H1 (cell line): Measurements from ENCODE around the gene INSM1. TPM values are rescaled to one million over a fixed set of nuclear protein-coding genes. Genes with fewer than 3 reads are reported as not detected.

Experiments
- CTCF ChIA-PET: fragments of 300-600 bp; sonication (Branson Sonifier 250); formaldehyde crosslinking; loops from one replicate; lab custom pipeline; 2021; ENCODE audit not compliant: partially characterized antibody; lab: Charles Lee
- POLR2A ChIA-PET: fragments of 300-600 bp; sonication (Branson Sonifier 250); formaldehyde crosslinking; loops from one replicate; lab custom pipeline; 2021; ENCODE audit warnings: inconsistent platforms; ENCODE audit not compliant: partially characterized antibody; lab: Charles Lee
- DNase-seq, 2 experiments: peaks; one replicate each; pipeline versions ENCODE4 v3.0.0 to v3.0.0-alpha.2; 2010 to 2022; ENCODE audit warnings: low spot score in 2 of 2, low read depth in 1 of 2, mixed read lengths in 1 of 2
- FAIRE-seq: peaks from 2 replicates; lab custom pipeline; 2011; peaks lifted over from hg19 to GRCh38; lab: Jason Lieb, UNC
- H2AFZ ChIP-seq: 2 replicates; pipeline ENCODE4 v1.8.1; 2012; ENCODE audit warnings: low read length, inconsistent platforms
- H2AK5ac ChIP-seq: 2 replicates; pipeline ENCODE4 v1.6.1; 2013; ENCODE audit warnings: low read depth, low read length
- H2BK120ac ChIP-seq: replicated peaks from 2 replicates; pipeline ENCODE3; 2013; ENCODE audit warnings: low read depth, low read length, inconsistent platforms
- H2BK12ac ChIP-seq: 2 replicates; pipeline ENCODE4 v1.6.1; 2013; ENCODE audit warnings: low read depth, low read length
- H2BK15ac ChIP-seq: 2 replicates; pipeline ENCODE4 v1.6.1; 2013; ENCODE audit warnings: low read length
- H2BK20ac ChIP-seq: 2 replicates; pipeline ENCODE4 v1.6.1; 2013; ENCODE audit warnings: low read length
- H2BK5ac ChIP-seq: 2 replicates; pipeline ENCODE4 v1.6.1; 2013; ENCODE audit warnings: low read depth, low read length
- H3K14ac ChIP-seq: 2 replicates; pipeline ENCODE4 v1.6.1; 2013; ENCODE audit warnings: inconsistent platforms; ENCODE audit not compliant: insufficient read length
- H3K18ac ChIP-seq: 2 replicates; pipeline ENCODE4 v1.6.1; 2013; ENCODE audit warnings: low read length; ENCODE audit errors: extremely low read depth
- H3K23ac ChIP-seq: 2 replicates; pipeline ENCODE4 v1.6.1; 2013; ENCODE audit warnings: inconsistent platforms; ENCODE audit not compliant: insufficient read length
- H3K23me2 ChIP-seq: 2 replicates; pipeline ENCODE4 v1.6.1; 2013; ENCODE audit warnings: low read depth, low read length
- H3K27ac ChIP-seq: 2 replicates; pipeline ENCODE4 v1.6.1; 2011; ENCODE audit warnings: low read depth, low read length, inconsistent platforms
- H3K27me3 ChIP-seq, 4 experiments: replicated peaks in 1 of 4; 1 replicate in 1 of 4; 2 replicates in 3 of 4; pipeline versions ENCODE4 v1.6.1 to v1.8.1; 2011 to 2013; ENCODE audit warnings: low read length in 3 of 4, mild to moderate bottlenecking in 3 of 4, inconsistent platforms in 2 of 4, mixed read lengths in 2 of 4, moderate library complexity in 1 of 4; ENCODE audit not compliant: control insufficient read depth in 3 of 4, insufficient read depth in 3 of 4; ENCODE audit errors: extremely low read depth in 1 of 4
- H3K36me3 ChIP-seq, 4 experiments: 2 replicates each; pipeline versions ENCODE4 v1.6.1 to v1.8.1; 2011 to 2013; ENCODE audit warnings: mild to moderate bottlenecking in 4 of 4, low read length in 3 of 4, moderate library complexity in 2 of 4, control low read depth in 1 of 4, inconsistent platforms in 1 of 4; ENCODE audit not compliant: insufficient read depth in 4 of 4, control insufficient read depth in 2 of 4
- H3K4ac ChIP-seq: replicated peaks from 2 replicates; pipeline ENCODE3; 2013; ENCODE audit warnings: low read length, low read depth, mixed read lengths, inconsistent platforms; ENCODE audit not compliant: insufficient read length
- H3K4me1 ChIP-seq, 4 experiments: replicated peaks in 1 of 4; 1 replicate in 1 of 4; 2 replicates in 3 of 4; pipeline versions ENCODE4 v1.6.1 to v1.8.1; 2011 to 2013; ENCODE audit warnings: low read length in 3 of 4, inconsistent platforms in 2 of 4, mixed read lengths in 1 of 4; ENCODE audit not compliant: insufficient read depth in 4 of 4, control insufficient read depth in 3 of 4
- H3K4me2 ChIP-seq, 2 experiments: 2 replicates each; pipeline versions ENCODE4 v1.6.1 to v1.8.1; 2011 to 2013; ENCODE audit warnings: low read depth in 2 of 2, low read length in 2 of 2, control low read depth in 1 of 2, inconsistent platforms in 1 of 2, mild to moderate bottlenecking in 1 of 2; ENCODE audit not compliant: insufficient read depth in 1 of 2
- H3K4me3 ChIP-seq, 4 experiments: fragments of 200-600, 300-600 bp in 1 of 4; sonication (generic), shearing (Covaris generic), sonication (Bioruptor Twin) in 1 of 4; 2 replicates each; pipeline versions ENCODE4 v1.5.1 to v1.8.1; 2011 to 2016; ENCODE audit warnings: low read length in 4 of 4, low read depth in 3 of 4, control low read depth in 2 of 4, inconsistent platforms in 2 of 4, mild to moderate bottlenecking in 2 of 4, mixed read lengths in 1 of 4, moderate library complexity in 1 of 4; ENCODE audit not compliant: insufficient read depth in 2 of 4; ENCODE audit errors: extremely low read depth in 1 of 4
- H3K56ac ChIP-seq: replicated peaks from 2 replicates; pipeline ENCODE3; 2013; ENCODE audit warnings: low read depth, mild to moderate bottlenecking, mixed read lengths, low read length, inconsistent platforms; ENCODE audit not compliant: insufficient read length
- H3K79me1 ChIP-seq: 2 replicates; pipeline ENCODE4 v1.6.1; 2013; ENCODE audit warnings: low read depth, low read length, control low read depth
- H3K79me2 ChIP-seq, 2 experiments: 2 replicates each; pipeline versions ENCODE4 v1.6.1 to v1.8.1; 2012 to 2013; ENCODE audit warnings: low read length in 2 of 2, mild to moderate bottlenecking in 2 of 2, inconsistent platforms in 1 of 2; ENCODE audit not compliant: insufficient read depth in 2 of 2, control insufficient read depth in 1 of 2
- H3K9ac ChIP-seq, 4 experiments: replicated peaks in 1 of 4; 1 replicate in 1 of 4; 2 replicates in 3 of 4; pipeline versions ENCODE4 v1.6.1 to v1.8.1; 2011 to 2013; ENCODE audit warnings: low read depth in 3 of 4, low read length in 3 of 4, control low read depth in 2 of 4, mild to moderate bottlenecking in 2 of 4, moderate library complexity in 2 of 4, inconsistent platforms in 1 of 4; ENCODE audit errors: extremely low read depth in 1 of 4
- H3K9me3 ChIP-seq, 2 experiments: 2 replicates each; pipeline versions ENCODE4 v1.6.1 to v1.8.1; 2012 to 2013; ENCODE audit warnings: mild to moderate bottlenecking in 2 of 2, moderate library complexity in 2 of 2, control low read depth in 1 of 2, inconsistent platforms in 1 of 2, low read depth in 1 of 2, low read length in 1 of 2, mixed read lengths in 1 of 2; ENCODE audit not compliant: insufficient read depth in 2 of 2
- H4K20me1 ChIP-seq, 2 experiments: replicated peaks in 1 of 2; 2 replicates each; pipeline versions ENCODE3 to v1.8.1; 2011 to 2013; ENCODE audit warnings: inconsistent platforms in 2 of 2, low read length in 2 of 2, mild to moderate bottlenecking in 1 of 2; ENCODE audit not compliant: insufficient read depth in 2 of 2, control insufficient read depth in 1 of 2
- H4K5ac ChIP-seq: 2 replicates; pipeline ENCODE4 v1.6.1; 2013; ENCODE audit warnings: low read length, low read depth, mixed read lengths, inconsistent platforms; ENCODE audit not compliant: insufficient read length
- H4K8ac ChIP-seq: 2 replicates; pipeline ENCODE4 v1.8.0; 2013; ENCODE audit warnings: mild to moderate bottlenecking, moderate library complexity, low read length, inconsistent platforms; ENCODE audit not compliant: insufficient read depth; ENCODE audit errors: extremely low read depth
- H4K91ac ChIP-seq: replicated peaks from 2 replicates; pipeline ENCODE3; 2013; ENCODE audit warnings: low read length, mixed read lengths, inconsistent platforms; ENCODE audit not compliant: insufficient read length
- BACH1 ChIP-seq: IDR thresholded peaks from 2 replicates; pipeline ENCODE4 v1.6.1; 2012; ENCODE audit warnings: low read length, improper control_type of control experiment
- CBX5 ChIP-seq: fragments of 300-800, 300-1000 bp; sonication (generic); IDR thresholded peaks from 2 replicates; pipeline ENCODE4 v1.7.1; 2016; ENCODE audit warnings: antibody characterized with exemption, low read length, low read depth
- CREB1 ChIP-seq: IDR thresholded peaks from 2 replicates; pipeline ENCODE4 v1.6.1; 2012; ENCODE audit warnings: inconsistent platforms
- CTBP2 ChIP-seq: IDR thresholded peaks from 2 replicates; pipeline ENCODE4 v1.7.0; 2011; ENCODE audit warnings: borderline replicate concordance, mild to moderate bottlenecking, moderate library complexity, mixed read lengths, low read length; ENCODE audit not compliant: insufficient read depth, insufficient read length
- GTF2F1 ChIP-seq: IDR thresholded peaks from 2 replicates; pipeline ENCODE4 v1.6.1; 2012; ENCODE audit warnings: low read depth, low read length, improper control_type of control experiment, borderline replicate concordance
- NRF1 ChIP-seq: IDR thresholded peaks from 2 replicates; pipeline ENCODE4 v1.6.1; 2011; ENCODE audit warnings: mild to moderate bottlenecking, low read depth, low read length, improper control_type of control experiment
- SP1 ChIP-seq: IDR thresholded peaks from 2 replicates; pipeline ENCODE4 v1.6.1; 2011; ENCODE audit warnings: low read depth, low read length
- TBP ChIP-seq: IDR thresholded peaks from 2 replicates; pipeline ENCODE4 v1.6.1; 2011; ENCODE audit warnings: low read depth, low read length, improper control_type of control experiment
- WGBS, 2 experiments: shearing (Covaris generic) in 1 of 2; methylation state at CpG; one replicate each; pipeline versions ENCODE4 v1.1.6 to v1.1.7; 2013 to 2015; ENCODE audit warnings: low lambda C conversion rate in 2 of 2, mixed read lengths in 2 of 2, inconsistent platforms in 1 of 2, low coverage in 1 of 2, missing lambda C conversion rate in 1 of 2; ENCODE audit not compliant: insufficient replicate concordance in 2 of 2, insufficient coverage in 1 of 2, insufficient read length in 1 of 2; ENCODE audit errors: extremely low coverage in 1 of 2, missing lambda C conversion rate in 1 of 2; 5-methylcytosine and 5-hydroxymethylcytosine counted together
- polyA plus RNA-seq, 7 experiments: library from polyadenylated mRNA; depleted of rRNA in 3 of 7; stranded (reverse) in 5 of 7; unstranded in 2 of 7; fragments of >200 nt in 5 of 7; fragments of 200-250 nt in 2 of 7; gene quantifications; 1 replicate in 5 of 7; 2 replicates in 1 of 7; 4 replicates in 1 of 7; pipeline versions ENCODE4 v1.2.1 to v1.2.3, GENCODE V29; 2011 to 2013; ENCODE audit warnings: missing spikeins in 2 of 7, mixed read lengths in 2 of 7
- total RNA-seq: library from RNA; stranded (reverse); fragmentation: NEBNext Ultra II Directional; extraction: Animal tissue kit (Norgen Biotek cat#: 25700); gene quantifications from 2 replicates; pipeline ENCODE4 v1.2.1, GENCODE V29; 2021

INSM1 gene
- total and polyA plus RNA-seq, 2 of the 8 experiments (the other 6 are each of a cell fraction or from before 2014, with no cell fraction given), result 0.86 to 2.5 TPM

DNA sequence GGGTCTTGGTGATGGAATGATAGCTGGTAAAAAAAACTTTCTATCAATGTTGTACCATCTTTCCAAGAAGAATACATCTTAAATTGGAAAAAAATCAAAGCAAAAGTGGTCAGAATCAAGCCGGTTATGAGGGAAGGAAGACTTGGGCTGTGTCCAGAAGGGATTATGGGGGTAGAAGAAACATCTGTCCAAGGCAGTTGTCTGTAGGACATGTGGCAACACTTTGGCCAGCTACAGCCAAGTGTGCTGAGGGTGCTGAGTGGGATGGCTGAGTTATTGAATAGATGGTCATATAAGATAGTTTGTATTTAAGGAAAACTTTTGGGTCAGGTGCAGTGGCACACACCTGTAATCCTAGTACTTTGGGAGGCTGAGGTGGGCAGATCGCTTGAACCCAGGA lies 38.4 kb downstream of the INSM1 start:
- no peak overlapping the region for H3K18ac ChIP-seq
- H3K4me3 ChIP-seq, result no peak overlapping the region
- no peak overlapping the region for H2BK5ac ChIP-seq
- peaks cover 0 to 10% (median 6%) of the 10 kb centered on the region in 4 experiments; a peak in 3 of 7 replicates for H3K4me1 ChIP-seq
- no peak overlapping the region for H3K23ac ChIP-seq
- 89% methylated on average over 2 of the region's 2 CpGs; no CpG with 5 or more reads in 1 of the 2 experiments for WGBS, 2 experiments
- H4K5ac ChIP-seq, result no peak overlapping the region
- H3K14ac ChIP-seq, result no peak overlapping the region
- no peak overlapping the region for H2BK12ac ChIP-seq
- no peak overlapping the region for H2AFZ ChIP-seq
- DNase-seq, result no peak
- H2AK5ac ChIP-seq, result no peak overlapping the region
- CTCF ChIA-PET, result interaction anchor here (0.6 to 3.3 kb wide), 10 partner anchors 11 to 322 kb away, joined by 3 to 17 read pairs (median 5); no protein-coding TSS in a partner anchor
- H3K4ac ChIP-seq, result no peak overlapping the region
- no peaks in the 10 kb centered on the region for H3K79me1 ChIP-seq
- no peak overlapping the region for H4K8ac ChIP-seq
- H4K20me1 ChIP-seq, result no peaks in the 10 kb centered on the region
- no peaks in the 10 kb centered on the region for H3K79me2 ChIP-seq
- no peak overlapping the region for H3K9ac ChIP-seq
- no peaks in the 10 kb centered on the region for H3K9me3 ChIP-seq
- H4K91ac ChIP-seq, result no peak overlapping the region
- POLR2A ChIA-PET, result no interaction called here
- H3K36me3 ChIP-seq, result no peaks in the 10 kb centered on the region
- H3K56ac ChIP-seq, result no peak overlapping the region
- H2BK120ac ChIP-seq, result no peak overlapping the region
- H2BK20ac ChIP-seq, result no peak overlapping the region; the same call in 1 of the 2 replicates
- no peak for FAIRE-seq
- H3K27me3 ChIP-seq, result no peaks in the 10 kb centered on the region
- no peak overlapping the region for H3K27ac ChIP-seq
- no peak overlapping the region for H3K4me2 ChIP-seq
- no peak overlapping the region for H2BK15ac ChIP-seq
- no peaks in the 10 kb centered on the region for H3K23me2 ChIP-seq
- TF ChIP-seq TBP (no peak), CREB1 (no peak), NRF1 (no peak), BACH1 (no peak), CTBP2 (no peak), CBX5 (no peak), SP1 (no peak), GTF2F1 (no peak)
